ENCODE results near the gene FXYD7. TPM values are rescaled to one million over a fixed set of nuclear protein-coding genes. Genes with fewer than 3 reads are reported as not detected.

FXYD7 gene
- total RNA-seq, 2 experiments from 2014 or later: 0.50 to 6.1 TPM

DNA sequence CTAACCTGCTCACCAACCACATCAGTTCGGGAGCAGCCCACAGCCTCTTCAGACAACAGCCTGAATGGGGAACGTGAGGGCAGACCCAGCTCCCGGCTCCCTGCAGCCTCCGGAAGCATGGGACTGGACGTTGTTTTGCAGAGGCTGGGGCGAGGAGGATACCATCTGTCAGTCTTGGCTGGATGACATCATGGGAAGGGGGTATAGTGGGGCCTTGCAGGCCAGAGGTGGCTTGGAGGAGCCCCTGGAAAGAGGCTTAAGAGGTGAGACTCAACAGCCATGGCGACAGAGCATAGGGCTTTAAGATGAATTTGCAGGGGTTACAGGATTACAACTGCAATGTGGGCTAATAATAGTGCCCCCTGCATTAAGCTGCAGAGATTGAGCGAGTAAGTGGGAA is 25.9 kb upstream of the FXYD7 start:
- DNase-seq (ENCODE audit: low spot score): no peak
- no peak overlapping the region for H3K4me3 ChIP-seq (ENCODE audit: low read depth, low read length, poor library complexity, severe bottlenecking)
- no peak overlapping the region for H3K4me2 ChIP-seq (ENCODE audit: low read length)
- no peaks in the 10 kb centered on the region for H3K79me2 ChIP-seq (ENCODE audit: insufficient read depth, low read depth, low read length)
- H3K36me3 ChIP-seq (ENCODE audit: insufficient read depth, low read length): no peaks in the 10 kb centered on the region
- no peaks in the 10 kb centered on the region for H3K9me2 ChIP-seq (ENCODE audit: insufficient read depth, low read length)
- no peak overlapping the region for H2AFZ ChIP-seq (ENCODE audit: low read length)
- H3K27ac ChIP-seq (ENCODE audit: low read depth, low read length, poor library complexity, severe bottlenecking): no peak overlapping the region
- ChIA-PET CTCF (ENCODE audit: unreplicated experiment) (no interaction called here), POLR2A (interaction anchor here (0.5 kb wide), 1 partner anchor 125 kb away, joined by 3 read pairs; no protein-coding TSS in a partner anchor)
- no peaks in the 10 kb centered on the region for H3K9me3 ChIP-seq (ENCODE audit: low read length)
- TF ChIP-seq, protein P1, sequence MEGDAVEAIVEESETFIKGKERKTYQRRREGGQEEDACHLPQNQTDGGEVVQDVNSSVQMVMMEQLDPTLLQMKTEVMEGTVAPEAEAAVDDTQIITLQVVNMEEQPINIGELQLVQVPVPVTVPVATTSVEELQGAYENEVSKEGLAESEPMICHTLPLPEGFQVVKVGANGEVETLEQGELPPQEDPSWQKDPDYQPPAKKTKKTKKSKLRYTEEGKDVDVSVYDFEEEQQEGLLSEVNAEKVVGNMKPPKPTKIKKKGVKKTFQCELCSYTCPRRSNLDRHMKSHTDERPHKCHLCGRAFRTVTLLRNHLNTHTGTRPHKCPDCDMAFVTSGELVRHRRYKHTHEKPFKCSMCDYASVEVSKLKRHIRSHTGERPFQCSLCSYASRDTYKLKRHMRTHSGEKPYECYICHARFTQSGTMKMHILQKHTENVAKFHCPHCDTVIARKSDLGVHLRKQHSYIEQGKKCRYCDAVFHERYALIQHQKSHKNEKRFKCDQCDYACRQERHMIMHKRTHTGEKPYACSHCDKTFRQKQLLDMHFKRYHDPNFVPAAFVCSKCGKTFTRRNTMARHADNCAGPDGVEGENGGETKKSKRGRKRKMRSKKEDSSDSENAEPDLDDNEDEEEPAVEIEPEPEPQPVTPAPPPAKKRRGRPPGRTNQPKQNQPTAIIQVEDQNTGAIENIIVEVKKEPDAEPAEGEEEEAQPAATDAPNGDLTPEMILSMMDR (conservative IDR thresholded peaks at IDR 0.05; ENCODE audit: low read length): no peak
- TF ChIP-seq EZH2phosphoT487 (IDR thresholded peaks at IDR 0.05; ENCODE audit: borderline replicate concordance, low read depth, low read length): no peak
- no peaks in the 10 kb centered on the region for H4K20me1 ChIP-seq (ENCODE audit: insufficient read depth, low read length)
- intact Hi-C loops (cut with micrococcal nuclease; ENCODE audit: unreplicated experiment): no loop called here
- BruUV-seq (replicated peaks): no TSS peak
- no peaks in the 10 kb centered on the region for H3K4me1 ChIP-seq (ENCODE audit: insufficient read depth, low read length, poor library complexity, severe bottlenecking)

DNA sequence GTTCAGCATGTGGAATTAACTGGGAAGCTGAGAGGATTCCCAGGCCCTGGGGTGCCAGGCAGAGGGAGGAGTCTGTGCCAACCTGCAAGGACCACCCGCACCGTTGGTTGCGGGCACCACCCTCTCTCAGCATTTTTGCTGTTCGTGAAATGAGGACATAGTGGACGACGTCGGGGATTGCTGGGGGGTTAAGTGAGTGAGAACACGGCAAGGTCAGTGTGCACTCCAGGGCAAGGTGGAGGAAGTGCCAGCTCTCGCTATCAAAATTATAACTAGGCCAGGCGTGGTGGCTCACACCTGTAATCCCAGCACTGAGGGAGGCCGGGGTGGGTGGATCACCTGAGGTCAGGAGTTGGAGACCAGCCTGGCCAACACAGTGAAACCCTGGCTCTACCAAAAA is 25.3 kb upstream of the FXYD7 start:
- no peaks in the 10 kb centered on the region for H3K9me2 ChIP-seq (ENCODE audit: insufficient read depth, low read length)
- POLR2A ChIA-PET: interaction anchor here (0.5 kb wide), 1 partner anchor 125 kb away, joined by 3 read pairs; no protein-coding TSS in a partner anchor
- H3K79me2 ChIP-seq (ENCODE audit: insufficient read depth, low read depth, low read length): no peaks in the 10 kb centered on the region
- H3K36me3 ChIP-seq (ENCODE audit: insufficient read depth, low read length): no peaks in the 10 kb centered on the region
- no peak for TF ChIP-seq EZH2phosphoT487 (IDR thresholded peaks at IDR 0.05; ENCODE audit: borderline replicate concordance, low read depth, low read length)
- TF ChIP-seq, protein P1 (conservative IDR thresholded peaks at IDR 0.05; ENCODE audit: low read length): no peak
- DNase-seq (ENCODE audit: low spot score): no peak
- intact Hi-C loops (cut with micrococcal nuclease; ENCODE audit: unreplicated experiment): no loop called here
- H3K4me1 ChIP-seq (ENCODE audit: insufficient read depth, low read length, poor library complexity, severe bottlenecking): no peaks in the 10 kb centered on the region
- no peaks in the 10 kb centered on the region for H4K20me1 ChIP-seq (ENCODE audit: insufficient read depth, low read length)
- BruUV-seq (replicated peaks): no TSS peak
- H3K9me3 ChIP-seq (ENCODE audit: low read length): no peaks in the 10 kb centered on the region
- no peak overlapping the region for H3K4me2 ChIP-seq (ENCODE audit: low read length)
- no peak overlapping the region for H3K4me3 ChIP-seq (ENCODE audit: low read depth, low read length, poor library complexity, severe bottlenecking)
- CTCF ChIA-PET (ENCODE audit: unreplicated experiment): no interaction called here
- H3K27ac ChIP-seq (ENCODE audit: low read depth, low read length, poor library complexity, severe bottlenecking): no peak overlapping the region
- H2AFZ ChIP-seq (ENCODE audit: low read length): no peak overlapping the region

DNA sequence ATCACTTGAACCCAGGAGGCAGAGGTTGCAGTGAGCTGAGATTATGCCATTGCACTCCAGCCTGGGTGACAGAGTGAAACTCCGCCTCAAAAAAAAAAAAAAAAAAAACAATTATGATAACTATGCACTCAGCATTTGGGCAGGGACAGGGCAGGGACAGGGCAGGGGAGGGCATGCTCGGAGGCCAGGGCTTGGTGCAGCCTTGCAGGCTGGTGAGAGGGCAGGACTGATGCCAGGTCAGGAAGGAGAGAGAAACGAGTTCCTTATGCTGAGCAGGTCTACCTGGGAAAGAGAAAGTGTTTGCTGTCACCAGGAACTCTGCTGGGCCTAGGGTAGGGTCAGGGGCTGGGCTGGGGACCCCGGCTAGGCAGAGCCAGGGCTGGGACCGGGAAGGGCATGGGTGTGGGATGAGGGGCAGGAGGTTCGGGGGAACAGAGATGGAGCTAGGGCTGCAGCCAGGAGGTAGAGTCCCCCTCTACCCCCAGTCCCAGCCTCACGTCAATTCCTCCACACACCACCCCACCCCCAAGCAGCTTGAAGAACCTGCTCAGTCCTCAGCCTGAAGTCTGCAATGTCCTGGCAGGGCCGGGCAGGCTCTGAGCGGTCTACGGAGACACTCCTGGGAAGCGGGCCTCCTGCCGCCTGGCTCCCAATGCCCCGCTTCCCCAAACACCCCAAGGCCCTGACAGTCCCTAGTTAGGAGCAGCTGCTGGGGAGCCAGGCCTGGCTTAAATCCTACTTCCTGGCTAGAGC is 24.6 kb upstream of the FXYD7 start:
- H3K79me2 ChIP-seq (ENCODE audit: insufficient read depth, low read depth, low read length): no peaks in the 10 kb centered on the region
- POLR2A ChIA-PET: no interaction called here
- no peaks in the 10 kb centered on the region for H4K20me1 ChIP-seq (ENCODE audit: insufficient read depth, low read length)
- CTCF ChIA-PET (ENCODE audit: unreplicated experiment): no interaction called here
- no peaks in the 10 kb centered on the region for H3K9me3 ChIP-seq (ENCODE audit: low read length)
- H3K9me2 ChIP-seq (ENCODE audit: insufficient read depth, low read length): no peaks in the 10 kb centered on the region
- H3K4me3 ChIP-seq (ENCODE audit: low read depth, low read length, poor library complexity, severe bottlenecking): no peak overlapping the region
- H3K27ac ChIP-seq (ENCODE audit: low read depth, low read length, poor library complexity, severe bottlenecking): no peak overlapping the region
- intact Hi-C loops (cut with micrococcal nuclease; ENCODE audit: unreplicated experiment): no loop called here
- TF ChIP-seq, protein P1 (conservative IDR thresholded peaks at IDR 0.05; ENCODE audit: low read length): no peak
- no peak for TF ChIP-seq EZH2phosphoT487 (IDR thresholded peaks at IDR 0.05; ENCODE audit: borderline replicate concordance, low read depth, low read length)
- H2AFZ ChIP-seq (ENCODE audit: low read length): no peak overlapping the region
- H3K36me3 ChIP-seq (ENCODE audit: insufficient read depth, low read length): no peaks in the 10 kb centered on the region
- no peak overlapping the region for H3K4me2 ChIP-seq (ENCODE audit: low read length)
- H3K4me1 ChIP-seq (ENCODE audit: insufficient read depth, low read length, poor library complexity, severe bottlenecking): no peaks in the 10 kb centered on the region
- DNase-seq (ENCODE audit: low spot score): no peak
- no TSS peak for BruUV-seq (replicated peaks)

Measured in OCI-LY7 (cell line).